ENCODE measurements around the gene RASL10B. TPM values are rescaled to one million over a fixed set of nuclear protein-coding genes. Genes with fewer than 3 reads are reported as not detected.
A peak's percentile ranks its signal among the peaks of the same experiment; 100 is the strongest.
"Not testable (repeated sequence)": the region's sequence is repeated elsewhere in the genome, so short reads cannot be mapped to it uniquely, and the experiment has no call there.

The RASL10B gene
- total RNA-seq, 2 experiments from 2014 or later, result 2.5 to 2.6 TPM

GRCh38 chr17:35743626-35744328, 12.3 kb downstream of the RASL10B start:
- no peak for DNase-seq
- no peaks in the 10 kb centered on the region for H3K36me3 Mint-ChIP-seq
- peaks cover 20% of the 10 kb centered on the region for H3K4me1 Mint-ChIP-seq
- peaks cover 42% of the 10 kb centered on the region for H3K27me3 Mint-ChIP-seq
- no peaks in the 10 kb centered on the region for H3K9me3 Mint-ChIP-seq
- no peak overlapping the region for H3K4me3 Mint-ChIP-seq
- H3K27ac Mint-ChIP-seq, result no peak overlapping the region

- Mint-ChIP-seq H3K36me3 (no peaks in the 10 kb centered on the region), H3K27ac (no peak overlapping the region), H3K9me3 (no peaks in the 10 kb centered on the region), H3K27me3 (peaks cover 48% of the 10 kb centered on the region), H3K4me3 (no peak overlapping the region), H3K4me1 (peaks cover 28% of the 10 kb centered on the region)
- DNase-seq, result no peak
Measured at GRCh38 chr17:35744830-35745229, 13.4 kb downstream of the RASL10B start.

DNA sequence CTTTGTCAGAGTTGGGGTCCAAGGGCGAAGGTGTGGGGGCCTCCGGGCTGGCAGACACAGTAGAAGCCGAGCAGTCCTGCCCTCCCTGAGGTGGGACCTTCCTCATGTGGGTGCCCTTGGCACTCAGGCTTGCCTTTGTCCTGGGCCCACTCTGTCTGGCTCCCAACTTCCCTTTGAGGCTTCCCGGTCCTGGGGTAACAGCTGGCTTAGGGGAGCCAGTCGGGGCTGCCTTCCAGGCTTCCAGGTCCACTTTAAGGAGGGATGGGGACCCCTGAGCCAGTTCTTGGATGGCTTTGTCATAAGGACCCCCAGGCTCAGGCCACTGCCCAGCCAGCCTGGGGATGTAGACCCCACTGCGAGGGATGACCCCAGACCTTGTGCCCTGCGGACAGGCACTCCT, 13.8 kb downstream of the RASL10B start:
- peaks cover 30% of the 10 kb centered on the region for H3K4me1 Mint-ChIP-seq
- H3K36me3 Mint-ChIP-seq, result no peaks in the 10 kb centered on the region
- peaks cover 48% of the 10 kb centered on the region for H3K27me3 Mint-ChIP-seq
- H3K27ac Mint-ChIP-seq, result no peak overlapping the region
- DNase-seq, result no peak
- H3K4me3 Mint-ChIP-seq, result no peak overlapping the region
- H3K9me3 Mint-ChIP-seq, result no peaks in the 10 kb centered on the region

- Mint-ChIP-seq H3K4me3 (no peak overlapping the region), H3K27ac (no peak overlapping the region), H3K27me3 (peaks cover 51% of the 10 kb centered on the region), H3K4me1 (peaks cover 35% of the 10 kb centered on the region), H3K36me3 (no peaks in the 10 kb centered on the region), H3K9me3 (no peaks in the 10 kb centered on the region)
- DNase-seq, result no peak
Measured at GRCh38 chr17:35745749-35746320, 14.4 kb downstream of the RASL10B start.

- Mint-ChIP-seq H3K27me3 (peaks cover 47% of the 10 kb centered on the region), H3K9me3 (no peaks in the 10 kb centered on the region), H3K27ac (no peak overlapping the region), H3K4me1 (peaks cover 34% of the 10 kb centered on the region), H3K4me3 (peak overlapping the region; percentile 60), H3K36me3 (no peaks in the 10 kb centered on the region)
- peak; percentile 79 for DNase-seq
Measured at GRCh38 chr17:35747540-35748017, 16.1 kb downstream of the RASL10B start.

GRCh38 chr17:35748341-35748841, 17.0 kb downstream of the RASL10B start:
- H3K4me3 Mint-ChIP-seq, result peak overlapping the region; percentile 60
- peaks cover 44% of the 10 kb centered on the region for H3K27me3 Mint-ChIP-seq
- peak overlapping the region; percentile 80 for H3K27ac Mint-ChIP-seq
- H3K4me1 Mint-ChIP-seq, result peaks cover 34% of the 10 kb centered on the region
- peak; percentile 54 for DNase-seq
- no peaks in the 10 kb centered on the region for H3K9me3 Mint-ChIP-seq
- H3K36me3 Mint-ChIP-seq, result no peaks in the 10 kb centered on the region

DNA sequence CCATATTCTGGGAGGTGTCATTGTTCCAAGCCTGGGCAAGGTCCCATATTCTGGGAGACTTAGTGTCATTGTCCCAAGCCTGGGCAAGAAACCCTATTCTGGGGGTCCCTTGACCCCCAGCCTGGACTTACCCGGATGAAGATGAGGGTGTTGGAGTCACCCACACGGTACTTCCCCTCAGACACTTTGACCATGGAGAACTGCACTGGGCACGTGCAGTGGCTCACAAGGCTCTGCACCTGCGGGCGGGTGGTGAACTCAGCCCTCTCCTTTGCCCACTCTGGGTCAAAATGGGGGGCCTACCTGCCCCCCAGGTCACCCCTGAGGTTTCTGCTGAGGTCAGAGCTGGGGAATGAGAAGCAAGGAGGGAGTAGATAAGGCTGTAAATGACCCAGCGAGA, 17.5 kb downstream of the RASL10B start:
- peaks cover 39% of the 10 kb centered on the region for H3K27me3 Mint-ChIP-seq
- H3K4me3 Mint-ChIP-seq, result peak overlapping the region; percentile 42
- peaks cover 34% of the 10 kb centered on the region for H3K4me1 Mint-ChIP-seq
- no peaks in the 10 kb centered on the region for H3K36me3 Mint-ChIP-seq
- H3K9me3 Mint-ChIP-seq, result no peaks in the 10 kb centered on the region
- DNase-seq, result no peak
- H3K27ac Mint-ChIP-seq, result peak overlapping the region; percentile 80

- Mint-ChIP-seq H3K4me1 (peaks cover 34% of the 10 kb centered on the region), H3K9me3 (no peaks in the 10 kb centered on the region), H3K4me3 (peak overlapping the region; percentile 67), H3K36me3 (no peaks in the 10 kb centered on the region), H3K27me3 (peaks cover 38% of the 10 kb centered on the region), H3K27ac (peak overlapping the region; percentile 62)
- peak; percentile 46 for DNase-seq
Measured at GRCh38 chr17:35749560-35750412, 18.3 kb downstream of the RASL10B start.

- H3K27me3 Mint-ChIP-seq, result peaks cover 38% of the 10 kb centered on the region
- DNase-seq, result no peak
- H3K4me1 Mint-ChIP-seq, result peaks cover 34% of the 10 kb centered on the region
- H3K4me3 Mint-ChIP-seq, result peak overlapping the region; percentile 44
- no peaks in the 10 kb centered on the region for H3K36me3 Mint-ChIP-seq
- no peaks in the 10 kb centered on the region for H3K9me3 Mint-ChIP-seq
- peak overlapping the region; percentile 62 for H3K27ac Mint-ChIP-seq
Measured at GRCh38 chr17:35750526-35751395, 19.3 kb downstream of the RASL10B start.

GRCh38 chr17:35751541-35751940, 20.1 kb downstream of the RASL10B start:
- DNase-seq, H3K27ac Mint-ChIP-seq, H3K36me3 Mint-ChIP-seq, H3K9me3 Mint-ChIP-seq, H3K4me3 Mint-ChIP-seq: not testable (repeated sequence)
- peaks cover 34% of the 10 kb centered on the region for H3K4me1 Mint-ChIP-seq
- peaks cover 38% of the 10 kb centered on the region for H3K27me3 Mint-ChIP-seq

DNA sequence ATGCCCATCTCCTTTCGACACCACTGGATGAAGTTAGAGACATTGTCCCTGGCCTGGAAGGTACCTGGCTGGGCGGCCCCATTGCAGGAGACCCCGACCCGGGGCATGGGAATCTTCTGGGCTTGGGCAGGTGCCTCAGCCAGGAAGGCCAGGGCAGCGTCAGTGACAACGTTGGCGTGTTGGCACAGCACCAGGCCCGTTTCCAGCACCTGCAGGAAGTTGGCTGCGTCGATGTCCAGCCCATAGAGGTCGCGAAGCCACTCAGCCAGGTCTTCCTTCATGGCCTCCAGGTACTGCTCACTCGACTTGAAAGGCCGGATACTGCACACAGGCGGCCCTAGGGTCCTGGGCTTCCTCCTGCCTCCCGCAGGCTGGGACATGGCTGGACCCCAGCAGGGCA, 21.0 kb downstream of the RASL10B start:
- Mint-ChIP-seq H3K4me3 (no peak overlapping the region), H3K4me1 (peaks cover 32% of the 10 kb centered on the region), H3K36me3 (no peaks in the 10 kb centered on the region), H3K27me3 (peaks cover 38% of the 10 kb centered on the region), H3K27ac (no peak overlapping the region), H3K9me3 (no peaks in the 10 kb centered on the region)
- no peak for DNase-seq

- no peaks in the 10 kb centered on the region for H3K9me3 Mint-ChIP-seq
- H3K4me3 Mint-ChIP-seq, result peak within 1 kb of the TSS; percentile 10
- peaks cover 38% of the 10 kb centered on the region for H3K27me3 Mint-ChIP-seq
- no peak for DNase-seq
- no peaks in the 10 kb centered on the region for H3K36me3 Mint-ChIP-seq
- peaks cover 25% of the 10 kb centered on the region for H3K4me1 Mint-ChIP-seq
- no peak within 1 kb of the TSS for H3K27ac Mint-ChIP-seq
Measured at GRCh38 chr17:35752945-35753764, 21.7 kb downstream of the RASL10B start, which contains the start of gene GAS2L2. GAS2L2 (minus strand) TSS chr17:35753239; CDS start chr17:35752850, 389 bp downstream.

GRCh38 chr17:35757243-35757642, 25.8 kb downstream of the RASL10B start:
- no peaks in the 10 kb centered on the region for H3K9me3 Mint-ChIP-seq
- DNase-seq, result no peak
- H3K27ac Mint-ChIP-seq, result no peak overlapping the region
- no peaks in the 10 kb centered on the region for H3K4me1 Mint-ChIP-seq
- H3K4me3 Mint-ChIP-seq, result no peak overlapping the region
- H3K27me3 Mint-ChIP-seq, result peaks cover 4% of the 10 kb centered on the region
- no peaks in the 10 kb centered on the region for H3K36me3 Mint-ChIP-seq
